ENCODE measurements around the gene GABPB1. TPM values are rescaled to one million over a fixed set of nuclear protein-coding genes. Genes with fewer than 3 reads are reported as not detected.

The GABPB1 gene
- total RNA-seq, 1 donor from 2014 or later: 28.2 TPM

DNA sequence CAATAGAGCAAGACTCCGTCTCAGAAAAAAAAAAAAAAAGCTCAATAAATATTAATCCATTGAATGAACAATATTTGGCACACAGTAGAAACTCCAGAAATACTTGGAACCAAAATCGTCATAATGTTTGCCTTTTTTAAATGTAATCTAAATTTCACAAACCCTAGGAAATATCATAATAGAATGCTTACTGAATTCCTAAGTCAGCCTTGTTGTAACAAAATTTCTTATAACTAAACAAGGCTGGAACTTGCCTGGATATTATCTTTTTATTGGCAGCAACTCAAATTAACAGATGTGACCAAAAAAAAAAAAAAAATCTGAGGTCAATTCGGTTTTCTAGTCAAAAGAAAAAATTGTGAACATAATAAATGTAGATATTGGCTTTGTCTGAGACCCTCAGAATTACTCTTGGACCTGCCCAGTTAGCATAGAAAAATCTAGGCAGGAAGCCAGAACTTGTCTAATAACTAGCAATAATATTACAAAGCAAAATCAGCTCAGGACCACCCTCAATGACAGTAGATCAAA, 33.3 kb downstream of the GABPB1 start:
- H3K27ac ChIP-seq (ENCODE audit: low read depth, low read length): no peak overlapping the region
- no peaks in the 10 kb centered on the region for H3K4me1 ChIP-seq (ENCODE audit: control insufficient read depth in 3 of 3, insufficient read depth in 3 of 3, low read length in 3 of 3)
- H3K9ac ChIP-seq (ENCODE audit: low read depth in 1 of 3, low read length in 3 of 3): no peak overlapping the region
- no peaks in the 10 kb centered on the region for H3K36me3 ChIP-seq (ENCODE audit: control insufficient read depth in 3 of 3, insufficient read depth in 3 of 3, low read length in 3 of 3)
- no peaks in the 10 kb centered on the region for H3K27me3 ChIP-seq (ENCODE audit: control insufficient read depth in 3 of 3, insufficient read depth in 3 of 3, low read length in 3 of 3)
- H3K4me3 ChIP-seq (ENCODE audit: low read length in 3 of 3): no peak overlapping the region
- no peaks in the 10 kb centered on the region for H3K9me3 ChIP-seq (ENCODE audit: control insufficient read depth in 3 of 3, low read length in 3 of 3)

DNA sequence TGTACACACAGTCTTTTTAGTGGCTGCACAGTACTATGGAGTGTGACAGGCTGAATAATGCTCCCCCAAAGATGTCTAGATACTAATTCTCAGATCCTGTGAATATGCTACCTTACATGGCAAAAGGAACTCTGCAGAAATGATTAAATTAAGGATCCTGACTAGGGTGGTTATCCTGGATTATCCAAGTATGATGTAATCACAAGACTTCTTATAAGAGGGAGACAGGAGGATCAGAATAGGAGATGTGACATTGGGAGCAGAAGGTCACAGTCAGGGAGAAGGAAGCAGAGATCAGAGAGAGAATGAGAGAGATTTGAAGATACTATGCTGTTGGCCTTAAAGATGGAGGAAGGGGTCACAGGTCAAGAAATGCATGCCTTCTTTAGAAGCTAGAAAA, 34.5 kb downstream of the GABPB1 start:
- Histone ChIP-seq H3K9ac (ENCODE audit: low read depth in 1 of 3, low read length in 3 of 3) (no peak overlapping the region), H3K9me3 (ENCODE audit: control insufficient read depth in 3 of 3, low read length in 3 of 3) (no peaks in the 10 kb centered on the region), H3K27me3 (ENCODE audit: control insufficient read depth in 3 of 3, insufficient read depth in 3 of 3, low read length in 3 of 3) (no peaks in the 10 kb centered on the region), H3K4me3 (ENCODE audit: low read length in 3 of 3) (no peak overlapping the region), H3K36me3 (ENCODE audit: control insufficient read depth in 3 of 3, insufficient read depth in 3 of 3, low read length in 3 of 3) (no peaks in the 10 kb centered on the region), H3K4me1 (ENCODE audit: control insufficient read depth in 3 of 3, insufficient read depth in 3 of 3, low read length in 3 of 3) (no peaks in the 10 kb centered on the region), H3K27ac (ENCODE audit: low read depth, low read length) (no peak overlapping the region)

DNA sequence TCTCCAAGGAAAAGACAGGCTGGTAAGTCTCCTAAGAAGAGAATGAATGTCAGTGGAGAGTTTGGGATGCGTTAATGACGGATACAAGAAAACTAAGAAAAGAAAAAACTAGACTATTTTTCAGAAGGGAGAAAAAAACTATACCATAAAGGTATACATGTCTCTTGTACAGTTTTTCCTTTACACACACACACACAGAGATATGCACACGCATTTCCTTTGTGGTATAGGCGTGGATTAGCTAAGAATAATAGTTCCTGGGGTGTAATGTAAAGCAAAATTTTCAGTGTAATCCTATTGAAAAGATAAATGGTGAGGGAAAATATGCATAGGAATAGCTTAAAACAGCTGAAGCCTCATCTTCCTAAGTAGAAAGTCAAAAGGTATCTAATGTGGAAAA, 36.3 kb downstream of the GABPB1 start:
- Histone ChIP-seq H3K27me3 (ENCODE audit: control insufficient read depth in 3 of 3, insufficient read depth in 3 of 3, low read length in 3 of 3) (no peaks in the 10 kb centered on the region), H3K9ac (ENCODE audit: low read depth in 1 of 3, low read length in 3 of 3) (no peak overlapping the region), H3K4me1 (ENCODE audit: control insufficient read depth in 3 of 3, insufficient read depth in 3 of 3, low read length in 3 of 3) (no peaks in the 10 kb centered on the region), H3K4me3 (ENCODE audit: low read length in 3 of 3) (no peak overlapping the region), H3K36me3 (ENCODE audit: control insufficient read depth in 3 of 3, insufficient read depth in 3 of 3, low read length in 3 of 3) (no peaks in the 10 kb centered on the region), H3K9me3 (ENCODE audit: control insufficient read depth in 3 of 3, low read length in 3 of 3) (no peaks in the 10 kb centered on the region), H3K27ac (ENCODE audit: low read depth, low read length) (no peak overlapping the region)

DNA sequence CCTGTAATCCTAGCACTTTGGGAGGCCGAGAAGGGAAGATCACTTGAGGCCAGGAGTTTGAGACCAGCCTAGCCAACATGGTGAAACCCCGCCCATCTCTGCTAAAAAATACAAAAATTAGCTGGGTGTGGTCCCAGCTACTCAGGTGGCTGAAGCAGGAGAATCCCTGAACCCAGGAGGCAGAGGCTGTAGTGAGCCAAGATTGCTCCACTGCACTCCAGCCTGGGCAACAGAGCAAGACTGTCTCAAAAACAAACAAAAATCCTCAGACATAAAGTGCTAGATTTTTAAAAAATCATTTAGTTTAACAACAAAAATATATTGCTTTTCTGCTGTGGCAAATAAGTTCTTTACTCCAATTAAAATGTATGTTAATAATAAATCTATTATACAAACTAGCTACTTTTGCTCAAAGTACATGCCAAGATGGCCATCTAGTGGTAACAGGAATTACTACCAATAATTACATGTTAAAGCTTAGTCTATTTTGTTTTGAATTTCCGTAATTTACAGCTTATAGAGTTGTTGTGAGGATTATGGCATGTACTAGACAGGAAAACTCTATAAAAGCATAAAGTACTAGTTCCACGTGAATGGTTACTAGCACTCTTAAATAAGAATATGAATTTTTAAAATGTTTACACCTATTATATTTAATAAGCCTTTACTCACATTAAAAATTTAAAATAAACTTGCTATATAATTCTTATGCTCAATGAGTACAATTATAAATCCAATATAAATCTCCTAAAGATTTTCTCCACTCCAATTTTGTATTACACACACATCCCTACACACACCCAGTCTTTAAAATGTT, 39.0 kb downstream of the GABPB1 start:
- H3K27me3 ChIP-seq (ENCODE audit: control insufficient read depth in 3 of 3, insufficient read depth in 3 of 3, low read length in 3 of 3): no peaks in the 10 kb centered on the region
- H3K9ac ChIP-seq (ENCODE audit: low read depth in 1 of 3, low read length in 3 of 3): peak overlapping the region in 1 of 3 donors; percentile 2
- H3K36me3 ChIP-seq (ENCODE audit: control insufficient read depth in 3 of 3, insufficient read depth in 3 of 3, low read length in 3 of 3): no peaks in the 10 kb centered on the region
- H3K9me3 ChIP-seq (ENCODE audit: control insufficient read depth in 3 of 3, low read length in 3 of 3): no peaks in the 10 kb centered on the region
- no peak overlapping the region for H3K4me3 ChIP-seq (ENCODE audit: low read length in 3 of 3)
- H3K27ac ChIP-seq (ENCODE audit: low read depth, low read length): no peak overlapping the region
- H3K4me1 ChIP-seq (ENCODE audit: control insufficient read depth in 3 of 3, insufficient read depth in 3 of 3, low read length in 3 of 3): no peaks in the 10 kb centered on the region

DNA sequence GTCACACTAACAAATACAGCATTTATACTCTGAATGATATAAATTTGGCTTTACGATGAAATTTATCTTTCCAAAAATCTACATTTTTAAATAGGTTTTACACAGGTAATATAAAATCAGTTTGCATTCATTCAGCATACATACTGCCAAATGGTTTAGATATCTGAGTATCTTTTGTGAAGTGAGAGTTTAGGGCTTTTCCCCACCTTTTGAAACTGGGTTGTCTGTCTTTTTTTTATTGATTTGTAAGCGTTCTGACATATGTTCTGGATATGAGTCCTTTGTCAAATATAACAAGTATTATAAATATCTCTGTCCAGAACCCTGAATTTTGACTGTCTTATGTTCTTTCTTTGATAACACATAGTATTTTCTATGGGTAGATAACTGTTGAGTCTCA, 42.4 kb downstream of the GABPB1 start:
- Histone ChIP-seq H3K9me3 (ENCODE audit: control insufficient read depth in 3 of 3, low read length in 3 of 3) (no peaks in the 10 kb centered on the region), H3K9ac (ENCODE audit: low read depth in 1 of 3, low read length in 3 of 3) (no peak overlapping the region), H3K4me3 (ENCODE audit: low read length in 3 of 3) (no peak overlapping the region), H3K27ac (ENCODE audit: low read depth, low read length) (no peak overlapping the region), H3K36me3 (ENCODE audit: control insufficient read depth in 3 of 3, insufficient read depth in 3 of 3, low read length in 3 of 3) (peaks cover 0 to 6% (median 0%) of the 10 kb centered on the region in 3 donors), H3K4me1 (ENCODE audit: control insufficient read depth in 3 of 3, insufficient read depth in 3 of 3, low read length in 3 of 3) (no peaks in the 10 kb centered on the region), H3K27me3 (ENCODE audit: control insufficient read depth in 3 of 3, insufficient read depth in 3 of 3, low read length in 3 of 3) (no peaks in the 10 kb centered on the region)

DNA sequence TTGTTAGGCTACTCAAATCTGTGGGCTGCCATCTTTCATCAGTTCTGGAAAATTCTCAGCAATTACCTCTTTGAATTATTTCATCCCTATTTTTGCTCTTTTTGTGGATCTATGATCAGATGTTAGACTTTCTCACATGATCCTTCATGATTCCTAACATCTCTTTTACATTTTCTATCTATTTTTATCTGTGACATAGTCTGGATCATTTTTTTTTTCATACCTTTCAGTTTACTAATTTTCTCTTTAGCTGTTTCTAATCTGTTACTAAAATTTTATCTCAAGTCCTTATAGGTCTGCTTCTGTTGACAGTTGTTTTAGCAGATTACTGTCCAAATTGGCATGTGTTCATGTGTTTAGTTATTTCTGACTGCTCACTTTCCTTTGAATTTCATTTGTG, 47.2 kb downstream of the GABPB1 start:
- Histone ChIP-seq H3K27me3 (ENCODE audit: control insufficient read depth in 3 of 3, insufficient read depth in 3 of 3, low read length in 3 of 3) (no peaks in the 10 kb centered on the region), H3K27ac (ENCODE audit: low read depth, low read length) (no peak overlapping the region), H3K4me3 (ENCODE audit: low read length in 3 of 3) (no peak overlapping the region), H3K4me1 (ENCODE audit: control insufficient read depth in 3 of 3, insufficient read depth in 3 of 3, low read length in 3 of 3) (no peaks in the 10 kb centered on the region), H3K36me3 (ENCODE audit: control insufficient read depth in 3 of 3, insufficient read depth in 3 of 3, low read length in 3 of 3) (peaks cover 0 to 12% (median 0%) of the 10 kb centered on the region in 3 donors), H3K9me3 (ENCODE audit: control insufficient read depth in 3 of 3, low read length in 3 of 3) (no peaks in the 10 kb centered on the region), H3K9ac (ENCODE audit: low read depth in 1 of 3, low read length in 3 of 3) (no peak overlapping the region)

DNA sequence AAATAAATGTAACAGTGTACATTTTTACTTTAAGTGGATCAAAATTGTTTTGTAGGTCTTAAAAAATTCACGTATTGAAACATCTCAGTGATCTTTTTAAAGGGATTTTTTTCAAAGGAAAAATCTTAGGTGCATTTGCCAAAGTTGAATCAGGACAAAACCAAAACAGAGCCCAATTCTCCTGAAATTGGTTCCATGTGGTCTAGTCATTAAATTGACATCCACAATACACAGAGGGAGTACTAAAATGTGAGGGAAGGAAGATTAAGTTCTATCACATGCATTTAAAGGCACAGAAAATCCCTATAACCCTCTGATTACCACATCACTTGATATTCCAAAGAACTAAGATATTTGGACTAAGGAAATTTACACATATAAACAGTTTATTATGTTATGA, 50.2 kb downstream of the GABPB1 start:
- H3K4me1 ChIP-seq (ENCODE audit: control insufficient read depth in 3 of 3, insufficient read depth in 3 of 3, low read length in 3 of 3): no peaks in the 10 kb centered on the region
- no peaks in the 10 kb centered on the region for H3K9me3 ChIP-seq (ENCODE audit: control insufficient read depth in 3 of 3, low read length in 3 of 3)
- no peaks in the 10 kb centered on the region for H3K27me3 ChIP-seq (ENCODE audit: control insufficient read depth in 3 of 3, insufficient read depth in 3 of 3, low read length in 3 of 3)
- H3K4me3 ChIP-seq (ENCODE audit: low read length in 3 of 3): no peak overlapping the region
- H3K9ac ChIP-seq (ENCODE audit: low read depth in 1 of 3, low read length in 3 of 3): no peak overlapping the region
- no peak overlapping the region for H3K27ac ChIP-seq (ENCODE audit: low read depth, low read length)
- peaks cover 4 to 23% (median 9%) of the 10 kb centered on the region in 3 donors for H3K36me3 ChIP-seq (ENCODE audit: control insufficient read depth in 3 of 3, insufficient read depth in 3 of 3, low read length in 3 of 3)

DNA sequence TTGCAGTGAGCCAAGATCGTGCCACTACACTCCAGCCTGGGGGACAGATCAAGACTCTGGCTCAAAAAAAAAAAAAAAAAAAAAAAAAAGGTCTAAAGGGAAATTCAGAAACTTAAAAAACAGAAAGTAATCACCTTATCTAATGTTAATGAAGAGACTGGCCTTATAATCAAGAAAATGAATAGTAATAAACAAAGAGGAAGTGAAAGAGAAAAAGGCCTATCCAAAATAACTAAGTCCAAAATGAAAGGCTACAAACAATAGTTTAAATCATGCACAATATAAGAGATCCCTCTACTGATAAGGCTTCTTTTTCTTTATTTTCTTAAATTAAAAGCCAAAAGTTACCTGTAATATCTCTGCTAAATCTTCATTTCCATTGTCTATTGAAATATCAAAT, 52.4 kb downstream of the GABPB1 start:
- Histone ChIP-seq H3K36me3 (ENCODE audit: control insufficient read depth in 3 of 3, insufficient read depth in 3 of 3, low read length in 3 of 3) (peaks cover 6 to 17% (median 15%) of the 10 kb centered on the region in 3 donors), H3K4me1 (ENCODE audit: control insufficient read depth in 3 of 3, insufficient read depth in 3 of 3, low read length in 3 of 3) (no peaks in the 10 kb centered on the region), H3K4me3 (ENCODE audit: low read length in 3 of 3) (no peak overlapping the region), H3K9me3 (ENCODE audit: control insufficient read depth in 3 of 3, low read length in 3 of 3) (no peaks in the 10 kb centered on the region), H3K27me3 (ENCODE audit: control insufficient read depth in 3 of 3, insufficient read depth in 3 of 3, low read length in 3 of 3) (no peaks in the 10 kb centered on the region), H3K27ac (ENCODE audit: low read depth, low read length) (no peak overlapping the region), H3K9ac (ENCODE audit: low read depth in 1 of 3, low read length in 3 of 3) (no peak overlapping the region)

DNA sequence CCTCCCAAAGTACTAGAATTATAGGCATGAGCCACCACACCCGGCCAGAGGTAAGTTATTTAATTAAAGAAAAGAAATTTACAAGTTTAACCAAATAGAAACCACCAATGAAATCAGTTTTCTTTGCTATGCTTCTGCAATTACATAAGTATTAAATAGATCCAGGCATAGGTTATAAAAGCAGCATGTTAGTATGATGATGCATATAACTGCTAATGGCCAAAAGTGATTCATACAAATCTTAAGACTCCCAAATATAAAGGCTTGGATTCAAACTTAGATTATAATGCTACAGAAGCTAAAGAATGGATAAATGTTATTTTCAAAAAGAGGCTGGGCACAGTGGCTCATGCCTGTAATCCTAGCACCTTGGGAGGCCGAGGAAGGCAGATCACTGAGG, 56.7 kb downstream of the GABPB1 start:
- Histone ChIP-seq H3K27me3 (ENCODE audit: control insufficient read depth in 3 of 3, insufficient read depth in 3 of 3, low read length in 3 of 3) (no peaks in the 10 kb centered on the region), H3K36me3 (ENCODE audit: control insufficient read depth in 3 of 3, insufficient read depth in 3 of 3, low read length in 3 of 3) (peaks cover 6 to 17% (median 15%) of the 10 kb centered on the region in 3 donors)

DNA sequence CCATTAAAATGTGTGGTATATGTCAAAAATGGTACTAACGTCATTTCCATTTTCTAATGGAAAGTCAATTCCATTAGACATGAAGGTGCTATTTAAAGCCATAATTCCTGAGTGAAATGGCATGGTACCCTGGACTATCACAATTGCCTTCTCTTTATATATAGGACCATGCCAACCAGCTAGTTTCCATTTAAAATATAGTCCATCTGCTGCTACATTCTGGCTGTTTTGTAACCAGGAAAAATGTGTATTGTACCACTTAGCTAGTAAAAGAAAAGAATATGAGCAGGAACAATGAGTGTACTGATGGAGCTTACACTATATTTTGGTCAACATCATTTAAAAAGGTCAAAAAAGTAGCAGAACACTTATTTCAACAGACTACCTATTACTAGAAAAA, 59.0 kb downstream of the GABPB1 start:
- H3K9ac ChIP-seq (ENCODE audit: low read depth in 1 of 3, low read length in 3 of 3): no peak overlapping the region
- no peak overlapping the region for H3K27ac ChIP-seq (ENCODE audit: low read depth, low read length)
- no peaks in the 10 kb centered on the region for H3K27me3 ChIP-seq (ENCODE audit: control insufficient read depth in 3 of 3, insufficient read depth in 3 of 3, low read length in 3 of 3)
- H3K4me1 ChIP-seq (ENCODE audit: control insufficient read depth in 3 of 3, insufficient read depth in 3 of 3, low read length in 3 of 3): no peaks in the 10 kb centered on the region
- H3K36me3 ChIP-seq (ENCODE audit: control insufficient read depth in 3 of 3, insufficient read depth in 3 of 3, low read length in 3 of 3): peaks cover 4 to 14% (median 11%) of the 10 kb centered on the region in 3 donors
- H3K4me3 ChIP-seq (ENCODE audit: low read length in 3 of 3): no peak overlapping the region
- no peaks in the 10 kb centered on the region for H3K9me3 ChIP-seq (ENCODE audit: control insufficient read depth in 3 of 3, low read length in 3 of 3)

More for the DNA sequence above, 56.7 kb downstream of the GABPB1 start:
- no peak overlapping the region for H3K9ac ChIP-seq (ENCODE audit: low read depth in 1 of 3, low read length in 3 of 3)
- no peak overlapping the region for H3K27ac ChIP-seq (ENCODE audit: low read depth, low read length)
- no peaks in the 10 kb centered on the region for H3K4me1 ChIP-seq (ENCODE audit: control insufficient read depth in 3 of 3, insufficient read depth in 3 of 3, low read length in 3 of 3)
- no peak overlapping the region for H3K4me3 ChIP-seq (ENCODE audit: low read length in 3 of 3)
- H3K9me3 ChIP-seq (ENCODE audit: control insufficient read depth in 3 of 3, low read length in 3 of 3): no peaks in the 10 kb centered on the region

Measured in skeletal muscle tissue (tissue), 4 donors.